Posterior vena cava (tissue), 2 donors: ENCODE measurements around the gene UBXN6. TPM values are rescaled to one million over a fixed set of nuclear protein-coding genes. Genes with fewer than 3 reads are reported as not detected.

ENCODE experiments used
- microRNA-seq, 2 donors: library from miRNA; unstranded; fragments of <30 nt; microRNA quantifications; one replicate each; pipeline ENCODE4 v1.2.0, GENCODE V29; 2020 to 2021; ENCODE audit warnings: borderline microRNAs expressed in 2 of 2
- total RNA-seq, 2 donors: library from RNA; stranded (reverse); fragmentation: NEBNext Ultra II Directional; extraction: Animal tissue kit (Norgen Biotek cat#: 25700); gene quantifications; one replicate each; pipeline ENCODE4 v1.2.1, GENCODE V29; 2021
- donor health status: DM: yes; HTN: yes; CAD: no.
- donor health status: DM: yes; HTN: yes; CAD: no.

UBXN6 gene
- total RNA-seq, 2 donors from 2014 or later = 85.1 to 85.5 TPM

Small RNA genes lying within 50 kb of the gene (microRNA-seq; reads per million reads assigned to microRNA genes)
- gene MIR4746 = 0 to 0.26 reads per million in 2 donors

Other genes with a start within 250 kb of the UBXN6 start
- gene EBI3, start 228.3 kb downstream of the UBXN6 start, total RNA-seq = 1 to 10 TPM; 2.0 to 4.6 TPM
- 10 to 100 TPM; 12.3 to 12.8 TPM for gene YJU2, start 210.7 kb downstream of the UBXN6 start, total RNA-seq
- gene SHD, start 178.5 kb downstream of the UBXN6 start, total RNA-seq = not detected
- gene TMIGD2, start 155.4 kb downstream of the UBXN6 start, total RNA-seq = under 1 TPM in 1 of 2 donors, not detected in 1; 0.38 TPM
- gene FSD1, start 153.2 kb downstream of the UBXN6 start, total RNA-seq = not detected
- gene STAP2, start 119.0 kb downstream of the UBXN6 start, total RNA-seq = 1 to 10 TPM; 2.1 to 2.7 TPM
- 10 to 100 TPM; 11.2 to 12.1 TPM for gene MPND, start 114.2 kb downstream of the UBXN6 start, total RNA-seq
- 10 to 100 TPM; 77.5 to 88.8 TPM for gene SH3GL1, start 57.2 kb downstream of the UBXN6 start, total RNA-seq
- 1 to 10 TPM; 6.0 to 9.5 TPM for gene CHAF1A, start 55.2 kb downstream of the UBXN6 start, total RNA-seq
- gene HDGFL2, start 14.5 kb upstream of the UBXN6 start, total RNA-seq = 10 to 100 TPM; 24.6 to 28.1 TPM
- gene PLIN4, start 60.7 kb upstream of the UBXN6 start, total RNA-seq = 10 to 100 TPM; 21.4 to 25.2 TPM
- 1 to 10 TPM; 2.2 to 2.8 TPM for gene PLIN5, start 77.4 kb upstream of the UBXN6 start, total RNA-seq
- gene LRG1, start 82.2 kb upstream of the UBXN6 start, total RNA-seq = 1 to 10 TPM; 1.4 to 1.9 TPM
- 10 to 100 TPM; 13.7 to 19.4 TPM for gene SEMA6B, start 101.9 kb upstream of the UBXN6 start, total RNA-seq
- gene TNFAIP8L1, start 181.7 kb upstream of the UBXN6 start, total RNA-seq = 1 to 10 TPM; 5.7 to 6.1 TPM
- gene MYDGF, start 212.5 kb upstream of the UBXN6 start, total RNA-seq = 10 to 100 TPM; 66.3 to 75.9 TPM